HG03139 (cell line): ENCODE measurements around the gene FLVCR1.

ENCODE experiments used
- ATAC-seq: cut with Tn5 transposase; IDR thresholded peaks from one replicate; pipeline ENCODE4 v1.9.1; 2021; ENCODE audit not compliant: unreplicated experiment

The FLVCR1 gene

GRCh38 chr1:212945056-212945455 is 87.0 kb downstream of the FLVCR1 start:
- no peak for ATAC-seq

- ATAC-seq, result no peak
These were observed 87.5 kb downstream of the FLVCR1 start for GRCh38 chr1:212945463-212946160.

- no peak for ATAC-seq
These were observed 88.8 kb downstream of the FLVCR1 start for GRCh38 chr1:212946872-212947271.
